Measurements from ENCODE around the gene MBNL1.
A peak's percentile ranks its signal among the peaks of the same experiment; 100 is the strongest.

Gene MBNL1

GRCh38 chr3:152278756-152279427, 10.2 kb downstream of the MBNL1 start:
- DNase-seq, result no peak

GRCh38 chr3:152279479-152279878, 10.8 kb downstream of the MBNL1 start:
- no peak for DNase-seq

- DNase-seq, result no peak
These were observed 11.8 kb downstream of the MBNL1 start for GRCh38 chr3:152280539-152280938.

- DNase-seq, result no peak
These were observed 12.5 kb downstream of the MBNL1 start for GRCh38 chr3:152281133-152281713.

DNA sequence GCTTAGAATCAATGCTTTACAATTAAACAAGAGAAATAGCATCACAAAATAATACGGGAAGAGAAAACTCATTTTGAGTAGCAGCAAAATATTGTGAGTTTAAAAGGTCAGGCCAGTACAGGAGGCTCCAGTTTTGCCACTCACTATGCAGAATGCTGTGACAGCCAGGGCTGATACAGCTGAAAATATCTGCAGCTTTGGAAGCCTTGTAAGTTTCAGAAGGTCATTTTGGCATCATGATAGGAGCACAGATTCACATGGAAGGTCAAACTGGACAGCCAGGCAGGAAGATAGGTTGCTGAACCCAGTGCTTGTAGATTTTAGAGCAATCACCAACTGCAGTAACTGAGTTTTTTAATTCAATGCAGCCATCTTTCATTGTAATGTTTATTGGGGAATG, 14.1 kb downstream of the MBNL1 start:
- DNase-seq, result no peak

DNA sequence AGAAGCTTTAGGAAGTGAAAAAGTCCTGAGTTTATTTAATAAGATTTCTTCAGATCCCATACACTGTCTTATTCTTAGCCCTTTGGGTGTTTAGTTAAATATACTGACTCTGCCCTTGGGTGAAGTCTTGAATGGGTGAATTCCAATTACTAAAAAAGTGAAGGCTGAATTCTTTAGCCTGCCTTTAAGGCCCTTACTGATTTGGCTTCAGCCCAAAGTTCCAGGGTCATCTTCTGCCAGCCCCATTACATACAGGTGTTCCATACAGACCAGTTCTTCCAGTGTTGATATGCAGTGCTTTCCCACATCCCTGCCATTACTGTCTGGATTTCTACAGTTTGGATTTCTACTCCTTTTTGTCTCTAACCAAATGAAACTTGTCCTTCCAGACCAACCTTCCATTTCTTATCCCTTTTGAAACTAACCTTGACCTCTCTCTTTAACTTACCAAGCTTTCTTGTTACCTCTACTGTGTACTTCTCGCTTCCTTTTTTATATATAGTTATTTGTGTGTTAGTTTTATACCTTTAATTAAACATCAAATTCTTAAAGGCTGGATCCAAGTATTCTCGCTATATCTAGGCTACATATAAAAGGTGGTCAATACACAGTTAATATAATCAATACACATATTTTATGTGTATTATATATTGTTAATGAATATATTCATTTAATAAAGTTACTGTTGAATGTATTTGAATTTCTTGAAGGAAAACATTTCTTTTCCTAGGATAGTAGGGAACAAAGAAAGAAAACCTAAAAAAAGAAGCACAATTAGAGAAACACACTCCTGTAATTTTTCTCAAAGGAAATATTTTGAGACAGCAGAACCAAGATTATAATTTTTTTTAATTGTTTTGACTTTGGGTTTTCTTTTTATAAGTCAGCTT, 15.0 kb downstream of the MBNL1 start:
- no peak for DNase-seq

GRCh38 chr3:152284906-152285305, 16.2 kb downstream of the MBNL1 start:
- DNase-seq, result no peak

- no peak for DNase-seq
These were observed 16.8 kb downstream of the MBNL1 start for GRCh38 chr3:152285509-152285908.

DNA sequence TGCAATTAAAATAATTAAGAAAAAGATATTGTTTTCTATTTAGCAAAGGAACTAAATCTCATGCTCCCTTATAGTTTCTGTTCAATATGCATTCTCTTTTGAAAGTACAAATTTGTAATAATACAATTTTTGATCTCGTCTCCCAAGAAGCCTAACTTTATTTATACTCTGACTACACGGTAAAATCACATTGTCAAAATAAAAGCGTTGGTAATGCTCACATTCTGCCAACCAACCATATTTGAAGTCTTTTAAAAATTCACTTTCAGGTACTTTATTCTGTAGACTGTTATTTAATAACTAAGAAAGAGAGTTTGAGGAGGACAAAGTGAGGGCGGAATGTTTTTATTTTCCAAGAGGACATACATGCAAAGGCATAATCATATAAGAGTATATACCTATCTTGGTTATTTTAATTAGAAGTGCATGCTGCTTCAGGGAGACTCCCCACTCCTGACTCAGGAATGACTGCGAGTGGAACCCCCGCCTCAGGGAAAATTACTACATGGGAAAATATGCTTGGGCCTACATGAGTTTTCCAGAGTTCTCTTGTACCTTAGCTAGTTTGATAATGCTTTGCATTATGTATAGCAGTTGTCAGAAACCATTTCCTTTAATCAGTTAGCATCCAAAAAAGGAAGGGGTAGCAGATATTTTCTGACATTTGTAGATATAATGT, 19.3 kb downstream of the MBNL1 start:
- DNase-seq, result no peak

- DNase-seq, result no peak
These were observed 20.0 kb downstream of the MBNL1 start for GRCh38 chr3:152288681-152289080.

DNA sequence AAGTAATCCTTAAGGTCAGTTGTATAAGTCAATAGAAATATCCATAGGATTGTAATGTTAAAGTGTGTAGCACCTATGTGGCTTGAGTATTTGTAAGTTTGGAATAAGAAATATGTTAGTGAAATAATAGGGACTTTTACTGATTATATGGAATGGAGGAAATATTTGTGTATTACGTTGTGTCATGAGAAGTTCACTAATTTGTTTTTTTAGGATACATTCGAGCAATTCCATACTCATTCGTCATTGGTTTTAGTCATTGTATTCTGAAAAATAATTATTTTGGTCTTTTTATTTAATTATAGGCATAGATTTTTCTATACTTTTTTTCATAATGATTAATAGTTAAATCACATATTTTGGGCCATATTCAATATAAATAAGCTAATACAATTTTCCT, 21.0 kb downstream of the MBNL1 start:
- DNase-seq, result no peak

- no peak for DNase-seq
These were observed 21.6 kb downstream of the MBNL1 start for GRCh38 chr3:152290374-152290773.

DNA sequence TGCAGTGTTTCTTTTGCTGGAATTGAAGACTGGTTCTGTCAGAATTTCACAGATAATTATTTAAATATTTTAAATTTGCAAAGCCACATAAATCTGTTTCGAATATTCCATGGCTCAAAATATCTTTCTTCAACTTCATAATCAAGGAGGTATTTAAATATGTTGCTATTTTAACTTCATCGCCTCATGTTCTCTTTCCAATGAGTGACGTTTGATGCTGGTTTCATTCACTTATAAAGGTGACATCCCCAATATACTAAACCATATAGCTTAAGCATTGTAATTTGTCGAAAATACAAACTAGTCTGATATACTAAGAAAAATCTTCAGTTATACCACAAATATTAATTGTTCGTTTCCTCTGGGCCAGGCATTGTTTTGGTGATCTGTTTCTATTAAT, 22.5 kb downstream of the MBNL1 start:
- DNase-seq, result no peak

DNA sequence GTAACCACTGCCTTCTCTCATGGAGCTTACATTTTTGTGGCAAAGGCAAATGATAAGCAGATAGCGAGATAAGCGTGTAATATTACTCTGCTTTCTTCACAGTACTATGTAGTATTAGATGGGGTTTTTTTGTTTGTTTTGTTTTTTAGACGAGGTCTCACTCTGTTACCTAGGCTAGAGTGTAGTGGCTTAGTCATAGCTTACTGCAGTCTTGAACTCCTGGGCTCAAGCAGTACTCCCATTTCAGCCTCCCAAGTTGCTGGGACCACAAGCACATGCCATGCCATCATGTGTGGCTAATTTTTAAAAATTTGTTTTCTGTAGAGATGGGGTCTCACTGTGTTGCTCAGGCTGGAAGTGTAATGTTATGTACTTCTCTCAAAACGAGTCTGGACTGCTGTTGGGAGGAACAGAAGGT, 22.9 kb downstream of the MBNL1 start:
- no peak for DNase-seq

DNA sequence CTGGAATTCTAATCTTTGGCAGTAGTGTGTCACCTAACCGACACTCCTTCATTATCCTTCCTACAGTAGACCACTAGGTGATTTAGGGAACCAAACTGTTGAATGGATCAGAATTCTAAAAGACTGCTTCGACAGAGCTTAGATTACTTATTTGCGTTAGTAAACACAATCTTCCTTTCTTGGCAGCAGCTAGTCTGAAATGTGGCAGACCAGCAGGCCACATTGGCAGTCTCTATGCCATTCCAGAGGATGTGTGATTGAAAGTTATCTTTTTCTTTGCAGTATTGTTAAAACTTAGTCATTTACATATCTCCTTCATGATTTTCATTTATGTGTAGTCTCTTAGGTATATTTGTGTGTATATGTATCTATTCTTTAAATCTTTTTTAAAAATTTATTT, 23.6 kb downstream of the MBNL1 start:
- no peak for DNase-seq

DNA sequence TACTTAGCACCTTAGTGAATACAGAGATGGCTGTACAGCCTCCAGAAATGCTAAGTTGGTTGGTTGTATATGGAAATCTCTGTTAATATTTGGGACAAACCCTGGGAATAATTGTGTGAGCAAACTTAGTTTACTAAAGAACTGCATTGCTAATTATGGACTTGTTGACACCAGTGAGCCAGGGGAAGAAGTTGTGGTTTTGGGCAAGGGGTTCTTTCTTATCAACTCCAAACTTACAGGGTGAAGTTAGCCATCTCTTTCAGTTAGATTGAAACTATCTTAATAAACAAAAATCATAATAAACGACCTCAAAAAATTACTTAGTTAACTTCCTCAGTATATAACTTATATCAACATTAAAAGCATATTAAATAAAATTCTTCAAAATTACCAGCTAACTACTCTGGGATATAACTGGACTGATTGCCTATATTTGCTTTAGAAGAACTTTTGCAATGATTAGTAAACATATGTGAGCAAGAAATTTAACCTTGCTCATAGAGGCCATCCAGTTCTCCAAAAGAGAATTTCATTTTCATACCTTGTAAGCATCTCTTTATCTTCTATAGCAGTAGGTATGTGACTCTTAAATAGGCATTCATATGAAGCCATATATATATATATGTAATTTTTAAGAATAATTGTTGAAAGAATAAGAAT, 24.7 kb downstream of the MBNL1 start:
- no peak for DNase-seq

DNA sequence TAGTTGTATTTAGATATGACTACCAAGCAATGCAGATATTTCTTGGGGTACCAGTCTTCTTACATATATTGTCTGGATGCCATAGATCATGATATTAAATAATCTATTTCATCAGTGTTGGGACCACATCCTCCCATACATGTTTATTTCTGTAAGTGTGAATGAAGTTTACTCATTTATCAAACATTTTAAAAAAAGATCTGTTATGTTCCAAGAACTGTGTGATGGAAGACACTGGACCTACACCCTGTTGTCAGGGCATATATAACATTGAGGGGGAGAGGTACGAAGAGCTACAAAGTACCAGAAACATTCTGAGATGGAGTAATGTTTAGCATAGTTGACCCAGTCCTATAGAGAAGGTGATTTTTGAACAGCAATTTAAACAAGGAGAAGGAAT, 26.6 kb downstream of the MBNL1 start:
- DNase-seq, result no peak

GRCh38 chr3:152295806-152296205, 27.1 kb downstream of the MBNL1 start:
- no peak for DNase-seq

GRCh38 chr3:152296382-152296781, 27.7 kb downstream of the MBNL1 start:
- DNase-seq, result no peak

- no peak for DNase-seq
These were observed 28.2 kb downstream of the MBNL1 start for GRCh38 chr3:152296971-152297370.

DNA sequence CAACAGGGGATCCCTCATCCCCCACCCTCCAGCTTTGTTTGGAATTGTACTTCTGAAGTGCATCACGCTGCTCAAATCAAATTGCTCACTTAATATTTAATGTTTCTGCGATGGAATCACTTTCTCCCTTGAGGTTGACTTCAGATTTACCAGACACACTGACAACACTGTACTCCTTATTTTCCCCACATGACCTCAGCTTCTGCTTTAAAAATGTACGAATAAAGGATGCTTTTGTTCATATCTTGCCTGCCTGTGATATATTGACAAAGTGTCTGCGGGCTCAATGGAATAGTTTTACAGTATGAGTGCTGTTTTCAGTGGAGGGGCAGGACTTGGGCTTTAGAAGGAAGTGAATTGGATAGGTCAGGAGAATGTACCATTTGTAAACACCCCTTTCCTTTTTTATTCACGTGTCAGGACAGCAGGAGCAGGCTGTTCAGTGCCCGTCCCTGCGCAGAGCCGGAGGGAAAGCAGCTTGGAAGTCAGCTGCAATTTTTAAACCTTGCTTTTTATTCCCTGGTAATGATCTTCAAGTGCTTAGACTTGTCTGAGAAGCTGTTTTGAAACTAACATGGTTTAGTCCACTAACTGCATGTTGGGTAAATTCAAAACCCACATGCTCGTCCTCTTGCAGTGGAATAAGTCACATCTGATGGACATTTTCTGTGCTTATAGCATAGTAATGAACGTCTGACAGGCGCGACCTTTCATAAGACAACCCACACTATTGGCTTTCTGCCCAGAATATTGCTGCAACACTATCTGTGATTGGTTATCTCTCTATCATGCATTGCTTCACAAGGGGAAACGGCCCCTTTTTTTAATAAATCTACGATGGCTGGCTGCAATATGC, 29.9 kb downstream of the MBNL1 start:
- peak; percentile 80 for DNase-seq
